ENCODE data around the gene CEP295NL.
A peak's percentile ranks its signal among the peaks of the same experiment; 100 is the strongest.
"Not testable (repeated sequence)": the region's sequence is repeated elsewhere in the genome, so short reads cannot be mapped to it uniquely, and the experiment has no call there.

CEP295NL gene

GRCh38 chr17:78892520-78892919 is 10.5 kb downstream of the CEP295NL start:
- H3K27ac ChIP-seq, result peak overlapping the region in 5 of 21 experiments; percentile 31 to 77 (median 67)
- H3K4me3 ChIP-seq, result no peak overlapping the region

DNA sequence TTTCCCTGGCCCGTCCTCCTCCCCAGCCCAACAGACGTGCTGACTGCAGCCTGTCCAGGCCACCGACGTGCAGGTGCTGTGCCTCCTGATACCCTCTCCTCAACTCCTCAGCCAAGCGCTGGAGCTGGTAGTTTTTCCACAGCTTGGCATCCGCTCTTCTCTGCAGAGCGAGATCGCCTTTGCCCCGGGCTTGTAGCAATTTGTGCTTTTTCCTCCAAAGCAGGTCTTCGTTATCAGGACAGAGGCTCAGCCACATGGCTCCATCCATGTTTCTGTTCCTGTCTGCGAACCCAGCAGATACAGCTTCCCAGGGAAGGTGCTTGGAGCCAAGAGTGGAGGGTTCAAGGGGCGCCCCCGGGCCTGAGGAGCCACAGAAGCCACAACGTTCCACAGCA is 10.9 kb downstream of the CEP295NL start:
- peak overlapping the region in 5 of 21 experiments; percentile 31 to 77 (median 67) for H3K27ac ChIP-seq
- H3K4me3 ChIP-seq, result no peak overlapping the region

DNA sequence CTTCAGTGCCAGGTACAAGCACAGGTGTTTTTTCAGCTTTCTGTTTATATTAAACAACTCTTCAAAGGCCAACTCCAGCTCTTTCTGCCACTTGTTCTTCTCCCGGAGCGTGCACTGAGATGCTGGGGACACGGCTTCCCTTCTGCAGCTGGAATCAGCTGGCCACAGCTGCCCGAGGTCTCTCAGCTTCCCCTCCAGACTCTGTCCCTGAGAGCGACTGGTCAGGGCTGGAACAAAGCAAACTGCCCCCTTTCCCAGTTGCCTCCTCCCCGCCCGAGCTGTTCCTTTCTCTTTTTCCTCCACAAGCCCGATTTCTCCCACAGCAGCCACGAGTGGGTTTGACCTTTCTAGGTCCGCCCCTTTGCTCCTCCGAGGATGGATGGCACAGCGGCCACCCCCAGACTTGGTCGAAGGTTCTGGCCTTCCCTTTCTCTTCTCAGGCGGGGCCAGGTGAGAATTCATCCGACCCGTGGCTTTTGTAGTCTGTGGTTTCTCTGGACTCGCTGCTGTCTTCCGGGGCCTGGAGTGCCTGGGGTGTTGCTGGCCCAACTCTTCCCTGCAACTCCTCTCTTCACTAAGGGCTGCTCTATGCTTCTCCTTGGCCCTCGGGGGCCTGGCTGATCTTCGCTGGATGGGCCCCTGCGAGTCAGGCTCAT is 11.5 kb downstream of the CEP295NL start:
- Histone ChIP-seq H3K4me3 (no peak overlapping the region), H3K27ac (peak overlapping the region in 11 of 21 experiments; percentile 15 to 77 (median 51))

- Histone ChIP-seq H3K27ac (peak overlapping the region in 17 of 21 experiments; percentile 5 to 77 (median 51)), H3K4me3 (no peak overlapping the region)
Observed at GRCh38 chr17:78890498-78890897, 12.5 kb downstream of the CEP295NL start.

GRCh38 chr17:78890096-78890495 is 12.9 kb downstream of the CEP295NL start:
- H3K4me3 ChIP-seq, result not testable (repeated sequence)
- H3K27ac ChIP-seq, result peak overlapping the region in 15 of 21 experiments; percentile 28 to 77 (median 59)

- no peak overlapping the region for H3K4me3 ChIP-seq
- H3K27ac ChIP-seq, result peak overlapping the region in 15 of 21 experiments; percentile 10 to 77 (median 50)
Observed at GRCh38 chr17:78889531-78889930, 13.5 kb downstream of the CEP295NL start.

DNA sequence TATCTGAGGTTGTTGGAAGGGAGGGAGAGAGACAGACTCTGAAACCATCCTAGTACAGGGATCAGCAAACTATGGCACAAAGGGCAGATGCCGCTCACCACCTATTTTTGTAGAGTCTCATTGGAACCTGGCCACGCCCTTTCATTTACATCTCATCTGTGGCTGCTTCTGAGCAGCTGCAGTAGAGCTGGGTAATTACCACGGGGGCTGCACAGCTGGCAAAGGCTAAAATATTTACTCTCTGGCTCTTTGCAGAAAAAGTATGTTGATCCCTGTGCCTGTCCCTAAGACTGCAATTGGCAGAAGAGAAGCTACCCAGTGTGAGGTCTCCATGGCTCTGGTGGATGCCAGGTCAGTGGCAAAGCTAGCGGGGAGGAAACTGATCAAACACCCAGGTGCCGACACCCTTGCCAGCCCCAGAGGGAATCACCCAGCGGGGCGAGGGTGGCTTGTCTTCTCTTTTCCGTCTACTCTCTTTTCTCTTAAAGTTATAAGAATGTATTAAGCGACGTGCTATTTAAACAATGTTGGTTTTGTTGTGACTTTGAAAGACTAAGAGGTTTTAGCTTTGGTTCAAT is 14.0 kb downstream of the CEP295NL start:
- Histone ChIP-seq H3K27ac (peak overlapping the region in 11 of 21 experiments; percentile 10 to 77 (median 43)), H3K4me3 (no peak overlapping the region)

GRCh38 chr17:78886954-78887353 is 16.0 kb downstream of the CEP295NL start:
- Histone ChIP-seq H3K27ac (peak overlapping the region in 2 of 21 experiments; percentile 85 to 88), H3K4me3 (no peak overlapping the region)

DNA sequence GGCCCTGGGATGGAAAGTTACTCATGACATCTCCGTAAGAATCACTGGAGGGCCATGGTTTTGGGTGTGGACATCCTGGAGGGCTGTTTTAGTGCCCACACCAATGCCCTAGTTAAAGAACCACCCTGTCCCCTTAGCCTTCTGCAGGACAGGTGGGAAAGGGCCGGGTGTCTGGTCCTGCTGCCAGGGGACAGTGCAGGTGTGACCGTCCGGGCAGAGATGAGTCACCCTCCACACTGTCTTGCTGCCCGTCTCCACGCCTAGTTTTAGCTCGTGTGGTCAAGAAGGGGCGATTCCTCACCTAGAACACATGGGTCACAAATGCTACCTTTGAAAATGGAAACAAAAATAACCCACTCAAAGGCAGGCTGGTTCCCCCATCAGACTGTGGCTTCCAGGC is 17.0 kb downstream of the CEP295NL start:
- H3K4me3 ChIP-seq, result no peak overlapping the region
- H3K27ac ChIP-seq, result peak overlapping the region in 15 of 21 experiments; percentile 27 to 95 (median 88)

DNA sequence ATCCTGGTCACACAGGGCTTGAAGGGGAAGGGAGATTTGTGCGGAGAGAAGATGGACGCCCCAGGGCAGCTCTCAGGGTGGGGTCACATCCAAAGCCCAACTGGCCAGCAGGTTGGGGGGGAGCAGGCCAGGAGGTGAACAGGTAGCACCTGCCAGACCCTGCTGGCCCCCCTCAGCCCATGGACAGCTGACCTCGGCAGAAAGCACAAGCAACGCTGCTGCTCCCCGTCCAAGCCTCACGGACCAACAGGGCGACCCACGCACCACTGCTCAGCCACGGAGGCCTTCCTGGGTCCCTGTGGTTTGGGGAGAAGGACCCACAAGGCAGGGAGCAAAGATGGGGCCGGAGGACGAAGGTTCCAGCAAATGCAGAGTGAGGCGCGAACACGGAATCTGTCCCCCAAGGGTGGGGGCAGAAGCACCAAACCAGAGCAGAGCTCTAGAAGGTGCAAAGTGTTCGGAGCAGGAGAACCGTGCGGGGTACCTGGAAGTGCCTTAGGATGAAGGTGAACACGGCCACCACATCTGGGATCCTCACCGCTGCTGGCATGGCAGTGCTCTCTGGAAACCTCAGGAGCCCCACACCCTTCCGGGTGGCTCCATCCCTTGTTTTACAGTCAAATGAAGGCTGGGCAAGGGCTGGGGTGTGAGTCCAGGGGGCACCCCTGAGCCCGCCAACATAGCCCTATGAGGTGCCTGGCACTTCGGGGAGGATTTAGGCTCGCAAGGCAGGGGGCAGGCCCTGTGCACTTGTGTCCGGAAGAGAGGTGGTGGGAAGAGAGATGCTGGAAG is 17.9 kb downstream of the CEP295NL start:
- H3K27ac ChIP-seq, result peak overlapping the region in 20 of 21 experiments; percentile 27 to 95 (median 85)
- no peak overlapping the region for H3K4me3 ChIP-seq

DNA sequence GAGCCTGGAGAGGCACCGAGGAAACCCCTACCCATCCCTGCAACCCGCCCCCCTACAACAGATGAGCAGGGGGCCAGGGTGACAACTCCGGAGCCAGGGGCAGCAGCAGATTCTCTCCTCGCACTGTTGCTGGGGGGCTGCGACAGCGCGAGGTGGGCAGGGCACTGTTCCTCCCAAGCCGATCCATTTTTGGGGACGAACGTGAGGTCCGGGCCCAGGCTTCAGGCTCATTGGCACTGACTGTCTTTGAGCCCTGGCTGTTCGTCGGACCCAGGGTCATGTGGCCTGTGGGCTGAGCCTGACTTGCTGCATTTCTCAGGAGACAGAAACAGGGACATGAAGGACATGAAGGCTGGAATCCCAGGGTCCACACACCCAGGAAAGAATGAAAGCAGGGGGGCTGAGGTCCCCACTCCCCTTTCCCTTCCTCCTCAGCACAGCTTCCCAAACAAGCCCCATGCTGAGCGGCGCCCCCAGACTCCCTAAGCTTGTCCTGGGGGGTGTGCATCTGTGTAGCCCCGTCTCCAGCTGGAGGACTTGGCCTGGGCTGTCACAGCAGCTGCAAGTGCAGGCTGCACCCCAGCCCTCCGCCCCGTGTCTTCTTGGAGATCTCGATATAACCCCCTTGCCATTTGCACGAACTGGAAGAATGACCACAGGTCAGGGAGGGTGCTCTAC is 18.7 kb downstream of the CEP295NL start:
- H3K4me3 ChIP-seq, result peak overlapping the region in 3 of 7 experiments; percentile 3 to 9 (median 8)
- H3K27ac ChIP-seq, result peak overlapping the region; percentile 27 to 95 (median 85)

DNA sequence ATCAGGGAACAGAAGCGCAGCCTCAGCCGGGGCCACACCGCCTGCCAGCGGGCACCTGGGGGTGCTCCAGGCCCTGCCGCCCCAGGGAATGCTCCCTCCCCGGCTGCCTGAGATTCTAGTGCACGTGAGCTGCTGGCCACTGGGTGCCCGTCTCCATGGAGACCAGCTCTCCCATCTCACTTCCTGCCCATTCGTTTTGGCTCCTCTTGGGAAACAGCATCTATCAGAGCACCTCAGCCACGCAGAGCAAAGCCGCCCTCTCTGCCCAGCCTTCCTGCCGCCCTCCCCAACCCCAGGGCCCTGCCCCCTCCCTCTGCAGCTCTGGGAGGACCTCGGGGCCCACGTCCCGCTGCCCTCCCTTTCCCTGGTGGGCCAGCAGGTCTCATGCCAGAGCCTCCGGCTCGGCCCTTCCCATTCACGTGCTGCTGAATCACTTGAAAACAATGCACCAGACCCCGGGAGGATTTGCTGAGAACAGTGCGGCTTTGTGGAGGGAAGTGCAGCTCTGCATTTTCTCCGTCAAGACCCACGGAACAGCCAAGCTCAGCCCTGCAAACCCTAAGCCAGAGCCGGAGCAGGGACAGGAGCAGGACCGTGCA is 19.4 kb downstream of the CEP295NL start:
- peak overlapping the region; percentile 35 to 95 (median 85) for H3K27ac ChIP-seq
- peak overlapping the region in 5 of 7 experiments; percentile 0 to 21 (median 8) for H3K4me3 ChIP-seq

DNA sequence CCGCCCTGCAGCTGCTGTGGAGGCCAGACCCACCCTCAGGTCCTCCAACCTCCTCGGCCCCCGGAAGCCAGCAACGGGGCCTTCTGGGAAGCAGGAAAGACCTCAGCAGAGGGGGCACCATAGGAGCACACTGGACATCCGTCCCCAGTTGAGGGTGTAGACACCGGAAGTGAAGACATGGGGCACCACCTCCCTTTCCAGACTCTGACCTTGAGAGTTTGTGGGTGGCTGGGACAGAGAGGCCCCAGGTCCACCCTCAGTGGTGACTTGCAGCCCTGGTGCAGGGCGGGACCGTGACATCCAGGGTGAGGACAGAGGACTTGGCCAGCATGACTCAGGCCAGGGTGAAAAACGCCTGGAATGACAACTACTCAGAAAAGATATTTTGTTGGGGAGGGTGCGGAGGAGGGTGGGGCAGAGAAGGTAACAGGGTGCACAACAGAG is 19.9 kb downstream of the CEP295NL start:
- Histone ChIP-seq H3K4me3 (peak overlapping the region in 4 of 7 experiments; percentile 0 to 21 (median 13)), H3K27ac (peak overlapping the region; percentile 35 to 95 (median 85))

- peak overlapping the region in 2 of 7 experiments; percentile 9 to 17 for H3K4me3 ChIP-seq
- peak overlapping the region; percentile 29 to 95 (median 85) for H3K27ac ChIP-seq
Observed at GRCh38 chr17:78882540-78883088, 20.4 kb downstream of the CEP295NL start.

GRCh38 chr17:78879635-78880186 is 23.3 kb downstream of the CEP295NL start:
- peak overlapping the region in 20 of 21 experiments; percentile 22 to 93 (median 79) for H3K27ac ChIP-seq
- H3K4me3 ChIP-seq, result peak overlapping the region in 2 of 7 experiments; percentile 13 to 15

- H3K4me3 ChIP-seq, result peak overlapping the region in 1 of 7 experiments; percentile 13
- H3K27ac ChIP-seq, result peak overlapping the region in 20 of 21 experiments; percentile 18 to 93 (median 79)
Observed at GRCh38 chr17:78878871-78879527, 24.0 kb downstream of the CEP295NL start.

DNA sequence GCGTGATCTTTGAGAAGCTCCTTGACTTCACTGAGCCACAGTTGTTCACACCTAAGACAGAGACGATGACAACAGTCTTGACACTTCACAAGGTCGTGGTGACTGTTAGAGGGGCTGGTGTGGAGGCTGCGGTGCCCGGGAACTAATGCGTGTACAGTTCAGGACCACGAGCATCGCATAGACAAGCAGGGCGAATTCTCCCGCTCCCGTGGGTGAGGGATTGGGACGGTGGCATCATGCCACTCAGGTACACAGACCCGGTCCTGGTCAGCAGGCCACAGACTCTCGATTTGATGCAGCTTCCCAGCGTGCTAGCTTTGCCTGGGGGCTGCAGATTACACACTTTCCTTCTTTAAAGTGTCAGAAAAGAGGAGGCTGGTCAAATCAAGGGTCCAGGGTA is 24.7 kb downstream of the CEP295NL start:
- Histone ChIP-seq H3K27ac (peak overlapping the region in 8 of 21 experiments; percentile 53 to 93 (median 83)), H3K4me3 (no peak overlapping the region)

GRCh38 chr17:78876954-78877517 is 26.0 kb downstream of the CEP295NL start:
- H3K27ac ChIP-seq, result peak overlapping the region in 1 of 21 experiments; percentile 28
- not testable (repeated sequence) for H3K4me3 ChIP-seq
